GM19438 (cell line): ENCODE data around the gene C6orf163.
A peak's percentile ranks its signal among the peaks of the same experiment; 100 is the strongest.

ENCODE experiments used
- ATAC-seq: cut with Tn5 transposase; IDR thresholded peaks from one replicate; pipeline ENCODE4 v1.9.1; 2021; ENCODE audit warnings: low read depth; ENCODE audit not compliant: unreplicated experiment

C6orf163 gene

DNA sequence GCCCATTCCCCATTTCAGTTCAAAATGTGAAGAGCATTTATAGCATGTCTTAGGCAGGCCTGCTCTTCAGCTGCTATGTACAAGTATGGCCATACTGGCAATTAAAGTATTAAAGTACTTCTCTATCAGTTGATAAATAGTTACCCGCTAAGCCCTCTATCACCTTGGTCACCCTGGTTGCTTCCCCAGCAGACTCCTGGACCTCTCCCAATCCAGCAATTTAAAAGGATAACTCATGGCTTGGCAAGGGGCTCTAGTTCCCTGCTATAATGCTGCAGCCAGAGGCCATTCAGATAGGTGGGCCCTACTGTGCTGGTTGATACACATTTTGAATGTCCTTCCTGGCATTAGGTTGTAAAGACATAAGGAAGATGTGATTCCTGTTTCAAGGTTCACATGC, 7.0 kb downstream of the C6orf163 start:
- no peak for ATAC-seq

GRCh38 chr6:87356181-87356580, 11.6 kb downstream of the C6orf163 start:
- no peak for ATAC-seq

DNA sequence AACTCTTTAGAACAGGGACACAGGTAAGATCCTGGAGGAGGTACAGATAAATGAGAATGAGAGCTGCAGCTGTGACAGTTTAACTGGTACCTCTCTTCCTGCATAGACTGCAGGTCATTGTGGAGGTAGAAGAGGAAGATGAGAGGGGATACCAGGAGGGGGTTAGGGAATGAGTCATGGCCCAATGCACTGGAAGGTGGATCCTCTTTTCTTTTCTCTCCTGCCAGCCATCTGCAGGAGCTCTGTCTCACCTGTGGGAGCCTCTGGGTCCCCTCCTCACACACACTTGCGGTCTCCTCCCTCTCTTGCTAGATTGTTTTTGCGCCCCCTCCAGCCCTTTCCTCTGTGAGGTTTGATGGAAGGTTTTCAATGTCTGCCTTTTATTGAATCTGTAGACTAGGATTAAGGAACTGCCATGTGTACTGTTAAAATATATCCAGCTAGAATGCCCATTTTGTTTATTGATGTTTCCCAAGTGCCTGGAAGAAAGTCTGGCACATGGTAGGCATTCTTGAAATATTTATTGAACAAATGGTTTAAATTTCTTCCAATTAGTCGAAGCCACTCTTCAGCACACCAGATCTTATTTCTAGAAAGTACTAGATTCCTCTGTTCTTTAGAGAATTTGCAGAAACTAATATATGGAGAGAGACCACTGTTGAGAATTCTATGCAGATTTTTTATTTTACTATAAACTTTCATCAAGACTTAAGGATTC, 13.0 kb downstream of the C6orf163 start:
- no peak for ATAC-seq

- no peak for ATAC-seq
Measured at GRCh38 chr6:87364602-87365252, 20.1 kb downstream of the C6orf163 start.

DNA sequence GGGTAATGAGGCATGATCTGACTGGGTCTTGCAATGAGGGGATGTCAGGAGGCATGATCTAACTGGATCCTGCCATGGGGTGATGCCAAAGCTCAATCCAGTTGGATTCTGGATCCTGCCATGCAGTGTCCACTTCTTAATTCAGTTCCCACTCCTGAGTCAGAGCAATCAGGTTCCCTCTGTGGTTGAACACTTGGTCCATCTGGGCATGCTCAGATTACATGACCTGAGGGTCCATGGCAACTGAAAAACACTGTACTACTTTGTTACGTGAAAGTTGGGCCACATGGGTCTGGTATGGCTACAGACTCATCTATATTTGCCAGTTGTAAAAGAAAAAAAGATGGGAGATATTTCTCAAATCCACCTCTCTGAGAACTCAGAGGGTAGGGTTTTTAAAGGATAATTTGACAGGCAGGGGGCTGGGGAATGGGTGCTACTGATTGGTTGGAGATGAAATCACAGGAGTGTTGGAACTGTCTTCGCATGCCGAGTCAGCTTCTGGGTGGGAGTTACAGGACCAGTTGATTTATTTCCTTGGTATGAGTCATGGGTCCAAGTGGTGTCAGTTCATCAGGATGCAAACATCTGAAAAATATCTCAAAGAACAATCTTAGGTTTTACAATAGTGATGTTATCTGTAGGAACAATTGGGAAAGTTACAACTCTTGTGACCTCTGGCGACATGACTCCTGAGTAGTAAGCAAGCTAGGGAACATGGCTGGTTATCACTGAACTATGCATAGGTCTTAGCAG, 21.6 kb downstream of the C6orf163 start:
- ATAC-seq: no peak

DNA sequence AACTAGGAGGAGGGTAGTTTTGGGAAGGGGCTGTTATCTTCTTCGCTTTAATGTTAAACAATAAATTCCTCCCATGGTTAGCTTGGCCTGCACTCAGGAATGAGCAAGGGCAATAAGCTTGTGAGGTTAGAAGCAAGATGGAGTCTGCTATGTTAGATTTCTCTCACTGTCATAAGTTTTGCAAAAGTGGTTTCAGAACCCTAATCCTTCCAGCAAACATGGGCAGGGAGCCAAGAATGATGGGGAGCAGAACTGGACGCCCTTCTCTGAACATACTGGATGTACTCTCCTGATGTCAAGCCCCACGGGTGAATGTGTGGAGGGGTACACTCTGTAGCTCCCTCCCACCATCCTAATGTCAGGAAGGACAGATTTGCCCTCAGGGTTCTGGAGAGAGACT, 22.3 kb downstream of the C6orf163 start:
- ATAC-seq: no peak

DNA sequence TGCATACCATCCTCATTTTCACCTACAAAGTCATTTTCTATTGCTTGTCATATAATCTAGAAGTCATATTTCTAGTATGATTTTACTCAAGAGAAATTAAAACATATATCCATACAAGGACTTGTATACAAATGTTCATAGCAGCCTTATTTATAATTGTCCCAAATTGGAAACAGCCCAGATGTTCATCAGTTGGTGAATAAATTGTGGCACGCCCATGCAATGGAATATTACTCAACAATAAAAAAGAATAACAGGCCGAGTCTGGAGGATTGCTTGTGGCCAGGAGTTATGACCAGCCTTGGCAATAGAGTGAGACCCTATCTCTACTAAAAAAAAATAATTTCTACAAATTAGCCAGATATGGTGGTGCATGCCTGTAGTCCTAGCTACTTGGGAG, 28.8 kb downstream of the C6orf163 start:
- no peak for ATAC-seq

DNA sequence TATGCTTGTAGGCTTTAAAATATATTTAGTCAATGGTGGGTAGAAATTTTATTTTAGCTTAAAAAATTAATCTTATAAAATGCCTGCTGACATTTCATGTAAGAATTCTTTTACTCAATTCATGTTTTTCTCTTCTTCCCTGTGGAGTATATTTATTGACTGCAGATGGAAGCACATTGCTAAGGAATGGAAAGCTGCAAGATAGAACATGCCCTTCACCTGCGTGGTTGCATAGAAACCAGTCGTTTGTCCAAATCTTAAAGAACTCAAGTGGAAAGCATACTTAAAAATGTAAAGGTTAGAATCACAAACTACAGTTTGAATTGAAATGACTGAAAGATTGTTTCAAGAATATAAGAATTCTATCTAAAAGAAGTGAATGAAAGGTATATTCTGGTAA, 30.7 kb downstream of the C6orf163 start:
- ATAC-seq: no peak

GRCh38 chr6:87376643-87377042, 32.0 kb downstream of the C6orf163 start:
- no peak for ATAC-seq

GRCh38 chr6:87378947-87379346, 34.3 kb downstream of the C6orf163 start:
- no peak for ATAC-seq

GRCh38 chr6:87382861-87383260, 38.2 kb downstream of the C6orf163 start:
- ATAC-seq: no peak

GRCh38 chr6:87384038-87384437, 39.4 kb downstream of the C6orf163 start:
- ATAC-seq: no peak

DNA sequence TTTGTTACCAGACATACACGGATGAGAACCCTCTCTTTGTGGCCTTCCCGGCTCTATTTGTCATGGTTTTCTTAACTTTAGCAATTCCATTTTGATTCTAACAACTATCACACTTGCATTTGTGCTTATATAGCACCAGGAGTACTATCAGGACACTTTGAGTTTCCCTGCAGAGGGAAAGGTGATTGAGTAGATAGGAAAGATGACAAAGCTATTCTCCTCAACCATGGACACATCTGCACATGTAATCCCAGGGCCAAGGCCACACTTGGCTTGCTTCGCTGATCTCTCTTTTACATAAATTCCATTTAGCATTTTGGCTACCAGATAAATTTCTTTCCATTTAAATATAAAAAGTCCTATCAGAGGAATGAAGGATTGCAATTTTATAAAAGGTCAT, 39.8 kb downstream of the C6orf163 start:
- ATAC-seq: no peak

DNA sequence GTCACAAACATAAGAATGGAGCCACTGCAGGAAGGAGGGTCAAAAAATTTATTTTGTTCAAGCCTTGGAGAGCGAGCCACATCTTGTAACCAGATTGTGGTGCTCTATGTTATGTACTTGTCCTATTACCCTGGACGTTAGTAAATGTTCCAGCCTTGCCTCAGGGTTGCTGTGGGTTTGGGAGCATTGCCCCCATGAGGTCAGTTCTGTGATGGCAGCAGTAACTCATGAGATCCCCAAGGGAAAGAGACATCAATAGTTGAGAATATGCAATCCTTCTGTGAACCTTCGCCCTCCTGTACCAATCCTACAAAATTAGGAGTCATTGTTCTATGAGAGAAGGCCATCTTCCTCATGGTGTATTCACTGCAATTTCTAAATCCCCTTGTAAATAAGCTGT, 46.7 kb downstream of the C6orf163 start:
- peak; percentile 68 for ATAC-seq

DNA sequence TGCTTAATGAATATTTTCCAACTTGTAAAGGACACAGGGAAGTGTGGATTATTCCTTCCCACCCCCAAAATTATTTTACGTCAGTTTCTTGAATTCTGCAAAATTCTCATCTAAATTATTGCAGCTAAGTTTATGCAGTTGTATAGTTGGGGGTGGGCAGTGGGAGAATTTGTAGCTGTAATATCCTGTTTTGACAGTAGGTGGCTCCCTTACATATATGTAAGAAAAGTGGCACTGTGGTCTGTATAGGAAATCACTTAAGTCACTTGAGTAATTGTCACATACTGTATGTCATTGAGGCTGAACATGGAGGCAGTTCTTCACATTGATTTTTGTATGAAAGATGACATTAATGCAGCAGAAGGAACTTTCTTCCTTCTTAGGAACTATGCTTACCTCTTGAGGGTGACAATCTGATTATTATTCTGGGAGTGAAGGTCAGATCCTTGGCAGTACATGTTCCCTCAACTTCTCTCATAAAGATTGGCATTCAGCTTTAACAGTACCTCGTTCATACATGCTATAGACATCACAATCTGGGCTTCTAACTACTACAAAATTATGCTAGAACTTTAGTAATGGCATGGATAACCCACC, 48.5 kb downstream of the C6orf163 start:
- ATAC-seq: peak; percentile 70

GRCh38 chr6:87395431-87395830, 50.8 kb downstream of the C6orf163 start:
- no peak for ATAC-seq

DNA sequence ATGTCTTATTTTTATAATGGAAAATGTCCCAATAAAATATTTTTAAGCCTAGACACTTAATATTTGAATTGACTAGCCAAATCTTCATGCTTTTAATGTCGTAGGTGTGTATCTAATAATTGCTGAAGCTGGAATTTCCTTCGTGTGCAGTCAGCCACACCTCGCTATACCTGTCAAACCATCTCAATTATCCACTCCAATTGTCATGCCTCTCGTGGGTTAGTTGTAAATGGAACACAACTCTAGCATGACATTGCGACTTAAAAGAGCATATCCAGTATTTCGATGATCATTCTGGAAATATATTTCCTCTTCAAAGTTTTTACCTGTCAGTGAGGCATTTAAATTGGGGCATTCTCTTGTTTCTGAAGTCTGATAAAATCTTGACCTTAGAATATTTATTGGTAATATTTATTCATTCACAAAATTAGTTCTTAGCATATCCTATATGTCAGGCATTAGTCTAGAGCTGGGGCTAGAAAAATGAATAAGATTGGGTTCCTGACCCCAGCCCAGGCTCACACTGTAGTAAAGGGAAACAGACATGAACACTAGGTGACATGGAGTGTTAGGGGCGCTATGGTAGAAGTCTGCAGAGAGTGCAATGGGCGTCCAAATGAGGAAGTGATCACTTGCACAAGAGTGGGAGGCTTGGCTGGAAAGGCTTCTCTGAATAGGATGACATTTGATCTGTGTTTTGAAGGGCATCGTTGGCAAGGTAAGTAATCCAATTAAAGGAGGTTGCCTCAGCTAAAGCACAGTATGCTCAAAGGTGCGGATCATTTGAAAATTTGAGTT, 52.2 kb downstream of the C6orf163 start:
- ATAC-seq: no peak

GRCh38 chr6:87397656-87398055, 53.0 kb downstream of the C6orf163 start:
- ATAC-seq: no peak

DNA sequence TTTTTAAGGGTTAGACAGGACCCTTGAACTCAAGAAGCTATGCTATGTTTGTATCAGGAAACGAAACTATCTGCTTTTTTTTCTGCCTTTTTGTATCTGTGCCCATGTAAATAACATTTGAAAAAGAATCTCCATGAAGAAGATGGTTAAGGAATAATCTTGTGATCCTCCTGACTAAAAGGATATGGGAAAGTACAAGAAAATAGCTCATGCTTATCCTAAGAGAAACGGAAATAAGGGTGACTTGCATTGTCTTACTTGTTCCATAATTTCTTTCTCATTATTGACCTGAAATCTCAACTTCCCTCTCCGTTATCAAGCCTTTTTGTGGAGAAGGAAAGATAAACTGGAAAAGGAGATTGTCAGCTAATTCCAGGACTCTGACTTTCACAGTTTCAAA, 57.2 kb downstream of the C6orf163 start:
- ATAC-seq: no peak

DNA sequence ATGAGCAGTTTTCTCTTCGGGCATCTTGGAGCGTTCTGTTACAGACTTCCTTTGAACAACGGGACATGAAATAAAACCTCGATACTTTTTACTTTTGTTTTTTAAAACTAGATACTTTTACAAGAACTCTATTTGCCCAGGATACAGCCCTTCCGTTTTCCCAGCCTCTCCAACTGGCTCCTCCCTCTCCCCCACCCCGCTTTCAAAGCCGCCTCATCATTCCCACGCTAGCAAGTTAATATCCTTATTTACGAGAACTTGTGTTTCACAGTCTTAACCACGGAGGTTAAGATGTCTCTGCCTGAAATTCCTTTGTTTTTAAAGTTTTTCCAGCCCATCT, 62.9 kb downstream of the C6orf163 start:
- peak; percentile 12 for ATAC-seq
